Measurements from ENCODE around the gene ZNF57. TPM values are rescaled to one million over a fixed set of nuclear protein-coding genes. Genes with fewer than 3 reads are reported as not detected.
A peak's percentile ranks its signal among the peaks of the same experiment; 100 is the strongest.
"Not testable (repeated sequence)": the region's sequence is repeated elsewhere in the genome, so short reads cannot be mapped to it uniquely, and the experiment has no call there.

Gene ZNF57
- total RNA-seq, 1 donor from 2014 or later = 9.1 TPM

DNA sequence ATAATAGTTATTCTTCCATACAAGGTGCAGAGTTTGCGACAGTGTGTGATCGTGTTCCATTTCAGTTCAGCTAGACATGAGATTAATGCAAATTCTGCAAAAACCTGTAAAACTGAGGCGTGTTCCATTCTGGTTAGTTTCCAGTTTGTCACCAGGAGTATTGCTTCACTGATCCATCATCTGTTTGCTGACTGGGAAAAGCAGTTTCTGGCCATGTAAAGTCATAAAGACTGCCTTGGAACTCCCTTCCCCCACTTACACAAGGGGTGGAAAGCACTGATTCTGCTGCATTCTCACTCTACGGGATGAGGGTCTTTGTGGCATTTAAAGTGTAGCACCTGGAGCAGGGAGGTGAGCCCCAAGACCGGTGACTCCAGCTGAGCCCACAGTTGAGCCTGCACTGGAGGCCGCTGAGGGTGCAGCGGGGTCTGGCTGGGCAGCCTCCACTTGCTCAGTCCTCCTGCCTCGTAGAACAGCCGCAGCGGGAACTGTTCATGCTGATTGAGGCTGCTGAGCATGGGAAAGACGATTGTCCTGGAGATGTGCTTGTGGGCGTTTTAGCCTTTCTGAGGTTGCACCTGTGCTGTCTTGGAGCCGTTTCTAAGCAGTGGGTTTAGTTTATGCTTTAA, 2.0 kb downstream of the ZNF57 start:
- no peak for DNase-seq

DNA sequence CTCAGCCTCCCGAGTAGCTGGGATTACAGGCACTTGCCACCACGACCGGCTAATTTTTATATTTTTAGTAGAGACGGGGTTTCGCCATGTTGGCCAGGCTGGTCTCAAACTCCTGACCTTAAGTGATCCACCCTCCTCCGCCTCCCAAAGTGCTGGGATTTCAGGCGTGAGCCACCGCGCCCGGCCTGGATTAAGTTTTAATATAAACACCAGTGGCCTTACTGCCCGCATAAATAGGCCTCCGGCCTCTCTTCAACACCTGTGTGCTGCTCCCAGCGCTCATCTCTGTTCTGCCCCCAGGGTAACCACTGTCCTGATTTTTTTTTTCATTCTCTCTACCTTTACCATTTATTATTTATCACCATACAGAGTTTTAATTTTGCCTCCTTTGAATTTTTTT, 2.6 kb downstream of the ZNF57 start:
- DNase-seq = not testable (repeated sequence)

DNA sequence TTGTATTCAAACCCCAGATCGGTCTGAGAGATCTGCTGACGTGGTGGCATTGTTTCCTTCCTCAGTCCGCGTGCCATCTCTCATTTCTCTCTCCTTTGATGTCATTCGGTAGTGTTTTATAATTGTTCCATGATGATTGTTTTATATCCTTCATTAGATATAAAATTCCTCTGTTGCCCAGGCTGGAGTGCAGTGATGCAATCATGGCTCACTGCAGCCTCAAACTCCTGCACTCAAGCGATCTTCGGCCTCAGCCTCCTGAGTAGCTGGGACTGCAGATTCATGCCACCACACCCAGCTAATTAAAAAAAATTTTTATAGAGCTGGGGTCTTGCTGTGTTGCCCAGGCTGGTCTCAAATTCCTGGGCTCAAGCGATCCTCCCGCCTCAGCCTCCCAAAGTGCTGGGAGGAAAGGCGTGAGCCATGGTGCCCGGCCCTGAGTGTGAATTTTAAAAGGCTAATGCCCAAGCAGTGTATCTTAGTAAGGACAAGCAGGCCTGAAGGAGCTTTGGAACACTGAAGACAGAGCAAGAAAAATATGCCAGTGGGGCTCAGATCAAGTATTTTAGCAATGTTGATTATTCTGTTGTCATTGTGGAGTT, 5.3 kb downstream of the ZNF57 start:
- no peak for DNase-seq

DNA sequence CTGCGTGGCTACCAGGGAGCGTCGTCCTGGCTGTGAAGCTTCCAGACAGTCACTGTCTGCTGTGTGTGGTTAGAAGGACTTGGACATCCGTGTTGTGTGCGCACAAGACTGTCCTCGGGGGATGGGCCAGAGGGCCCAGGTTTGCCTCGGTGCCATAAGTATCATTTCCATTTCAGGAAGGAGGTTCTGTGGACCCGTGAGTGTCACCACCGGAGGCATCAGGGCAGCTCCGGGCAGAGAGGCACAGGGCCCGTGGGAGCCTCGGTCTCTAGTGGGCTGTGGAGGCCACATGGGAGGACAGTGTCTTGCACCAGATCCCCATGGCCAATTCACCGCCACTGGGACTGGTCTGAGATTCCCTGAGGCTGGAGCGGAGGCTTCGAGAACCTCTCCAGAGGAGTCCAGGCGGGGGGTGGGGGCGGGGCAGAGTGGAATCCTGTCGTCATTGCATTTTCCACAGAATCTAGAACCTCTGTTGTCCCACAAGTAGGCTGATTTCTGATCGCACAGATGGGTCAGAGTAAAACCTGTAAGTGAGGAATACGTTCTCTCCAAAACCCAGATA, 6.0 kb downstream of the ZNF57 start:
- no peak for DNase-seq

DNA sequence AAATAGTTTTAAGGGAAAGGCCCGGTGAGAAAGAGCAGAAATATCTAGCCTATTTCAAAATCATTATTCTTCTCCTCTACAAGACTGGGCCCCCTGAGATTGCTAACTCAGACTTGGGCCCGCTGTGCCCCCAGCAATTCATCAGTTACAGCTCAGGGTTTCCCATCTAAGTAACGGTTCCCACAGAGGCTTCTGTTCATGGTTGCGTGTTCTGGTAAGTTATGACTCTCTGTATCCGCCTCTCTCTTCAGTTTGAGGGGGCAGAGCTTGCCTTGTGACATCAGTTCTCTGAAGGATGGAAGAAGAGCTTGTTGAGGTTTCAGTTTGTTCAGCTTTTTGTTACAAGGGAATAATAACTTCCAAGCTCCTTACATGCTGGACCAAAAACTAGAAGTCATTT, 11.6 kb downstream of the ZNF57 start:
- DNase-seq = no peak

DNA sequence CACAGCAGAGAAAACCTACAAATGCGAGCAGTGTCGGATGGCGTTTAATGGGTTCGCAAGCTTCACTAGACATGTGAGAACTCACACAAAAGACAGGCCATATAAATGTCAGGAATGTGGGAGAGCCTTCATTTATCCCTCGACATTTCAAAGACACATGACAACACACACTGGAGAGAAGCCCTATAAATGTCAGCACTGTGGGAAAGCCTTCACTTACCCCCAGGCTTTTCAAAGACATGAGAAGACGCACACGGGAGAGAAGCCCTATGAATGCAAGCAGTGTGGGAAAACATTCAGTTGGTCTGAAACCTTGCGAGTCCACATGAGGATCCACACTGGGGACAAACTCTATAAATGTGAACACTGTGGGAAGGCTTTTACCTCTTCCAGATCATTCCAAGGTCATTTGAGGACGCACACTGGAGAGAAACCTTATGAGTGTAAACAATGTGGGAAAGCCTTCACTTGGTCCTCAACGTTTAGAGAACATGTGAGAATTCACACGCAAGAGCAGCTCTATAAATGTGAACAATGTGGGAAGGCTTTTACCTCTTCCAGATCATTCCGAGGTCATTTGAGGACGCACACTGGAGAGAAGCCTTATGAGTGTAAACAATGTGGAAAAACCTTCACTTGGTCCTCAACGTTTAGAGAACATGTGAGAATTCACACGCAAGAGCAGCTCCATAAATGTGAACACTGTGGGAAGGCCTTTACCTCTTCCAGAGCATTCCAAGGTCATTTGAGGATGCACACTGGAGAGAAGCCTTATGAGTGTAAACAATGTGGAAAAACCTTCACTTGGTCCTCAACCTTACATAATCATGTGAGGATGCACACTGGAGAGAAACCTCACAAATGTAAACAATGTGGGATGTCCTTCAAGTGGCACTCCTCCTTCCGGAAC, 16.8 kb downstream of the ZNF57 start:
- DNase-seq = no peak

DNA sequence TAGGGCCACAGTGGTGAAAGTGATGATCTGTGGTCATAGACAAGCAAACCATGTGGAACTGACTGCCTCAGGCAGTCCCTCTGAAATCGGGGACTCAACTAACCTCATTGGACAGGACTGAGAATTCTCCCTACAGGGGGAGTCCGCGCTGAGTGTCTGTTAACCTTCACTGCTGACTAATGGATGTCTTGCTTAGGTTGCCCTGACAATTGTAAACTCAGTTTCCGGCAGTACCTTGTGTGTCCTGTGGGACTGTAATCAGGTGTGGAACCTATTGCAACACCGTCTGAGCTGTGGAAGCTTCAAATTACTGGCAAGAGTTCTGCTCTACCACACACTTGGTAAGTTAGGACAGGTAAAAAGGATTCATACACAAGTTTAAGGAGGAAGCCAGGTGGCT, 22.3 kb downstream of the ZNF57 start:
- DNase-seq = no peak

DNA sequence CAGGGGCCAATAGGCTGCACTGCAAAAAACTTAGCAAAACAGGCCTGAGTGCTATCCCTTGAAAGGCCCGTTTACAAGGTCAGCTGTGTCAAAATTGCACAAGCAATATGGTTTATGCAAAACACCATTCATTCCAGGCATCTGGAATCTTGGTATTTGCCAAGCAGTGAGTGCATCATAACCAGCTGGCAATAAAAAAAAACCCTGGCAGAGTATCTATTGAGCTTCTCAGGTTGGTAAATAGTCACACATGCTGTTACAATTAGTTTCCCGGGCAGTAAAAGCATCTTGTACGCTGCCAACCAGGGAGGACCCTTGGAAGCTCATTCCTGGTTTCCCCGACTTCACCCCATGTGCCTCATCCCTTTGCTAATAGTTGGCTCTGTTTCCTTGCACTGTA, 22.8 kb downstream of the ZNF57 start:
- peak; percentile 18 for DNase-seq

DNA sequence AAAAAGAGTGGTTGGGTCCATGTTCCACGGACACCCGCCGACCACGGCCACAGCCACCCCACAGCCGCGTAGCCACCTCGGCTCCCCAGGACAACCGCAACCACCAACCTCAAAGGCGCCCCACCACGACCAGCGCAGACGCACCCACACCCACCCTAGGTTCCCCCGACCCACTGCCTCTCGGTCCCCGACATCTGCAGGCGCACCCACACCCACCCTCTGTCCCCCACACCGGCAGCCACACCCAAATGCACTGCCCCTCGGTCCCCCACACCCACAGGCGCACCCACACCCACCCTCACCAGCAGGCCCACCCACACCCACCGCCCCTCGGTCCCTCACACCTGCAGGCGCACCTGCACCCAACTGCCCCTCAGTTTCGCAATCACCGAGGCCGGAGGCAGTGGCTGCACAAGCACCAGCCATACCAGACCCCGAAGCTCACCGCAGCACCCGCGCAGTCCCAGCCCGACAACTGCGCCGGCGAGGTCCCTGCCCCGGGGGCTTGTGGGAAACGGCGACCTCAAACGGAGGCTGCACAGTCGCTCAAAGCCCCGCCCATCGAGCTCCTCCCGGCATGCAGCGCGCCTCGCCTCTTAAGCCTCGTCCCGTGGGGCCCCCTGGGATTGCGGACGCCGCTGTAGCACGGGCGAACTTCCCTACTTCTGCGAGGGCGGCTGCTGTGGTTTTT, 25.8 kb downstream of the ZNF57 start:
- DNase-seq = no peak

DNA sequence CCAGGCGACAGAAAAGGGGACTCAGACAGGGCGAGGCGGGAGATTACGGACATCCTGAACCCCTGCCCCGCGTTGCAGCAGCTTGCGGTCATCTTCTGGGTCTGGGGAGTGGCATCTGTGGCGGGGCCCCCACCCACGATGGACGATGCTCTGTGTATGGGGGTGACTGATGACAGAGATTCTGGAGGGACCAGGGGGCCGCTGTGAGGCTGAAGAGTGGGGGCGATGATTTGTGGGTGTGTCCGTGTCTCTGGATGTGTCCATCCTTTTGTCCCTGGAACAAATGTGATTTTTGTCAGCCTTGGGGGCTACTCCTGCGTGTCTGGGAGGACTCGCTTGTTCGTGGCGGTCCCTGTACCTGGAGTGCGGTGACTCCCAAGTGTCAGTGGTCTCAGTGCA, 26.3 kb downstream of the ZNF57 start:
- no peak for DNase-seq

DNA sequence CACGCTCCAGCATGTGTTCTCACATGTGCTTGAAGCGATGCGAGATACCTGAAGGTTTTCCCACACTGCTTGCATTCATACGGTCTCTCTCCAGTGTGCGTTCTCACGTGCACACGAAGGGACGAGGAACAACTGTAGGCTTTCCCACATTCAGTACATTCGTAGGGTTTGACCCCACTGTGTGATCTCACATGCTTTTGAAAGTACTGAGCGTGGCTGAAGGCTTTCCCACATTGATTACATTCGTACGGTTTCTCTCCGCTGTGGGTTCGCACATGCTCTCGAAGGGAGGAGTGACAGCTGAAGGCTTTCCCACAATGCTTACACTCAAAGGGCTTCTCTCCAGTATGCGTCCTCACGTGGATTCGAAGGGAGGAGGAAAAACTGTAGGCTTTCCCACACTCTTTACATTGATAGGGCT, 32.8 kb downstream of the ZNF57 start:
- DNase-seq = no peak

DNA sequence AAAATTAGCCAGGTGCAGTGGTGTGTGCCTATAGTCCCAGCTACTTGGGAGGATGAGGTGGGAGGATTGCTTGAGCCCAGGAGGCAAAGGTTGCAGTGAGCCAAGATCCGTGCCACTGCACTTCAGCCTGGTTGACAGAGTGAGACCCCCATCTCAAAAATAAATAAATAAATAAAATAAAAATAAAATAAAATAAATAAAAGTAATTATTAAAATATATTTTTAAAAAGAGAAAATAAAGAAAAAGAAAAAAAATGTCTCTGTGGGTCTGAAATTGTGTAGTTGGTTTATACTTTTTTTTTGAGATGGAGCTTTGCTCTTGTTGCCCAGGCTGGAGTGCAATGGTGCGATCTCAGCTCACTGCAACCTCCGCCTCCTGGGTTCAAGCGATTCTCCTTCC, 35.1 kb downstream of the ZNF57 start:
- not testable (repeated sequence) for DNase-seq

DNA sequence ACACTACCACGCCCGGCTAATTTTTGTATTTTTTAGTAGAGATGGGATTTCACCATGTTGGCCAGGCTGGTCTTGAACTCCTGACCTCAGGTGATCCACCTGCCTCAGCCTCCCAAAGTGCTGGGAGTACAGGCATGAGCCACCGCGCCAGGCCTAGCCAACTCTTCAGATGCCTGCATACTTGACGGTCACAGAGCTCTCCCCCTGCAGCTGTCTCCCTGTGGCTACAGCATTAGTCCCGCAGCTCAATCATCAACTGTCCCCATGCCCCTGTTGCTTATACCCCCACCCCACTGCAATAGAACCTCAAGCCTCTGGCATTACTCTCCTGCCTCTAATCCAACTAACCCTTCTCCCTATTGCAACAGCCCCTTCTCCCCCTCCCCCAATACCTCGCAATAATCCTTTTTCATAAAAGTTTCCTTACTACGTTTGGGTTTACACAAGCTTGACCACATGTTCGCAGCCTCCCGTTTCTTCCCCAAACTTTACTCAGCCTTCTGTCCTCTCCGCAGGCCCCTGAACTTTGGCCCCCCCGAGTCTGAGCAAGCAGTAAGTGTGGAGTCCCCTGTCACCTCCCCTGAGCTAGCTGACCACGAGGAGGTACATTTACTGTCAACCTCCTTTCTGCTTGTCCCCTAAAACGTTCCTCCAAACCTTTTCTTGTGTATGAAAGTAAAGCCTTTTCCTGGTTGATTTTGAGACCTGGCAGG, 42.4 kb downstream of the ZNF57 start:
- no peak for DNase-seq

DNA sequence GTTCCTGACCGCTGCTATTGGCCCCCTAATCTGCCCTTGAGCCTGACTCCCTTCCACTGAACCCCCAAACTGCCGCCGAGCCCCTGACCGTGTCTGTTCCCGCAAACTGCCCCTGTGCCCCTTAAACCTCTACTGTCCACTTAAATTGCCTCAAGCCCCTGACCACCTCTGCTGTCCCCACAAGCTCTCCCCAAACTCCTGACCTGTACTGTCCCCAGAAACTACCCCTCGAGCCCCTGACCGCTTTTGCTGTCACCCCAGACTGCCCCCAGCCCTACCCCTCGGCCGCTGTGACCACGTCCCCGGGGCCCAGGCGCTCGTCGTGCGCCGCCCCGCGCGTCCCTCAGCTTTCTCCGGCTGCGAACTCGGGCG, 43.7 kb downstream of the ZNF57 start:
- DNase-seq = no peak

DNA sequence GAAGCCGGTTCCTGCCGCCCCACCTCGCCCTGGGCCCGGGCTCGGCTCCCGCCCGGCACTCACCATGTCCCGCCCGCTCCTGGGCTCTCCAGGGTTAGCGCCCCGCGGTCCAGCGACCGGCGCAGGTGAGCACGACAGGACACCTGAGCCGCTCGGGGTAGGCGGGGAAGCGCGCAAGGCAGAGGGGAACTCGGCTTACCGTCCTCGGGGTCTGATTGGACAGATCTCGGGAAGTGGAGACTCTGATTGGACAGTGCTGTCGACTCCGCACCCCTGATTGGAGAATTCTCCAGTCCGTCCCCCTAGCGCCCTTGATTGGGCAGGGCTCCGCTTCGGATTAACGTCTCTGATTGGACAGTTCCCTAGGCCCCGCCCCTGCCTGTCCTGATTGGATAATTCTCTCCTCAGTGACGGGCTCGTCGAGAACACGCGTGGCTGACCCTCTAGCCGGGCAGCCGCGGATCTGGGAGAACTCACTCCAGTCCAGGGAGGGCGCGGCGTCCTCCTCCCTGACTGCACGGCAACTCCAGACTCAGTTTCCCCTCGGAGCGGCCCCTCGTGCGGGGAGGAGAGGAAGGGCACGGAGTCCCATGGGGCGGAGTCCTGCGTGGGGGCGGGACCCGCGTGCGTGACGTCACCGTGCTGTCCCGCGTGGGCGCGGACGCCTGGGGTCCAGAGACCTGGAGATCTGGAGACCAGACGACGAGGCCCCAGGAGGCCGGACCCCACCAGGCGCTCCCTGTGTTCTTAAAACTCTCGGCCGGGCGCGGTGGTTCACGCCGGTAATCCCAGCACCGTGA, 44.2 kb downstream of the ZNF57 start, which contains the start of gene ZNF77:
Gene ZNF77 (minus strand): TSS at position 197 of the 800 bp plus-strand sequence. CDS start 131 bp downstream, at position 66.
- peak; percentile 99 for DNase-seq

DNA sequence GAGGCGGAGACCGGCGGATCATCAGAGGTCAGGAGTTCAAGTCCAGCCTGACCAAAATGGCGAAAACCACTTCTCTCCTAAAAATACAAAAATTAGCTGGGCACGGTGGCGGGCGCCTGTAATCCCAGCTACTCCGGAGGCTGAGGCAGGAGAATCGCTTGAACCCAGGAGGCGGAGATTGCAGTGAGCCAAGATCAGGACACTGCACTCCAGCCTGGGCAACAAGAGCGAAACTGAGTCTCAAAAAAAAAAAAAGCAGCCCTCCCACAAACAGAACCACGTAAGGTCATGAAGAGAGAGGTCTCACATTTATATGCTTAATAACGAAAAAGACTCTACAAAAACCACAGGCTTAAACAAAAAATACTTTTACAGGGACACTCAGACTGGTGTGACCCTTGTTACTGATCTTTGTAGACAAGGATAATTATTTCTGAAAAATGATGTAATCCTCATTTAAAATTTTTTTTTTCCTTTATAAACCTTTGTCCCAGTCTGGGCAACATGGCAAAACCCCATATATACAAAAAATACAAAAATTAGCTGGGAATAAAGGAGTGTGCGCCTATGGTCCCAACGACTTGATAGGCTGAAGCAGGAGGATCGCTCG, 45.0 kb downstream of the ZNF57 start:
- DNase-seq = no peak

DNA sequence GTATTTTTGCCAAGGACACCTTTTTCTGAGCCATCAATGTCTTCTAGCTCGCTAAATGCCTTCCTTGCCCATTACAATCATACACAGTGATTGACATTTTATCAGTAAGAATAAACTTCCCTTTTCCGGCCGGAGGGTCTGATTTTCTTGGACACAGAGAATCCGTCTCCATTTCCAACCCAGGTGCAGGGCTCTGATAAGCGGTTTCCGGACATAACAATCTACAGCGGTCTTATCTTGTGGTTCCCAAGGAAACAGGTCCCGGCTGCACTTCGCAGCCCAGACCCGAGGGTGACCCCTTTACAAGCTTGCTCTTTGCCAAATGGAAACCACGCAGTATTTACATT, 49.2 kb downstream of the ZNF57 start:
- DNase-seq = no peak

DNA sequence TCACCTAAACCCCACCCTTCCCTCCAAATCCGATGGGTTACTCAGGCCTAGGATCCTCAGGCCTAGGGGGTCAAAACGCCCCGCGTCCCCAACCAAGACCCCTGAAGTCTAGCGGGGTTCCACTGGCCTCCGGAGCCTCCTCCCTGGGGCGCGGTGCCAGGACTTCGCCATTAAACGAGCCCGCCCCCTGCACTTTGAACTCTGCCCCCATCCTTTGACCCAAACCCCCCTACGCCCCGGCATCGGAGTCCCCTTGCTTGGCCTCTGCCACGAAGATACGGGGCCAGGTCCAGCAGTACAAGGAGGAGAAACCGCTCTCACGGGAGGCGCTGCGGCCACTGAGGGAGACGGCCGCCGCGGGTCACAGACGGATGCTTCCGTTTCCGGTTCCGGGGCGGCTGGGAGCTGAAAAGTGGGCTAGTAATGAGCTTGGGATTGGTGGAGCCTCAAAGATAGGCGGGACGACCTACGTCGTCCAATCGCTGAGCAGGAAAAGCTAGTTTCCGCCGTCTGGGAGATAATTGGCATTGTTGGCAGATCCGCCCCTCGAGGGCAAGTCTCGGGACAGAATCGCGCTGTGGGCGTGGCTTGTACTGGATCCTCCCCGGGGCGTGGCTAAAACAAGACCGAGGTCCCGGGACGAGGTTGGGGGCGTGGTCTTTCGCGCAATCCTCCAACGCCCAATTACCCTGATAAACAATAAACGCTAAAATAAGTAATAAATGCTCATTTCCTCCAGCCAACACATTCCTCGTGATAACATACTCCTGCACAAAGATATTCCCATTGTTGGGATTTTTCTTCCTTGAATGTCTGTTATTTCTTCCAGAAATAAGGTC, 49.8 kb downstream of the ZNF57 start:
- DNase-seq = peak; percentile 100

DNA sequence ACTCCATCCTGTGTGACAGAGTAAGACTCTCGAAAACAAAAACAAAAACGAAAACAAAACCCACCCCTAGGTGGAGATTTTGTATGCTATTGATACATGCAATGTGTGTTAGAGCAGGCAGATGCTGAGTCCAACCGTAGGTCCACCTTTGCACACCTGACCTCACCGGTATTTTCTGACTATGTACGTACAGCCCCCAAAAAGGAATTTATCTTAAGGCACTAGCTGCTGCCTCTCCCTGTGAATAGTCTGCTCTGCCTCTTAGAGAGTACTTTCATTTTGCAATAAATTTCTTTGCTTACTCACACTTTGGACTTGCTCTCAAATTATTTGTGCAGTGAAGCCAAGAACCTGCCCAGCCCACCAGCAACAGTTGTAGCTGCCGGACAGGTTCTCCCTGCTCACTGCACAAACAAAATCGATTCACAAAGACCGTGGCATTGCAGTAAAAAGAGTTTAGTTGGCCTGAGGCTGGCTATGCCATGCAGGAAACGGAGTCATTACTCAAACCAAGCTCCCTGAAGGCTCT, 52.3 kb downstream of the ZNF57 start:
- no peak for DNase-seq

Measured in skin of body (tissue), 2 donors.